H9 (cell line): Measurements from ENCODE around the gene VPS13C. TPM values are rescaled to one million over a fixed set of nuclear protein-coding genes. Genes with fewer than 3 reads are reported as not detected.

Experiments
- DNase-seq: peaks from one replicate; pipeline ENCODE4 v3.0.0-alpha.2; 2017
- H2AFZ ChIP-seq: one replicate; pipeline ENCODE4 v1.6.1; 2013; ENCODE audit warnings: mild to moderate bottlenecking, low read length, control low read depth, moderate library complexity
- H2AK5ac ChIP-seq: 2 replicates; pipeline ENCODE4 v1.6.1; 2013; ENCODE audit warnings: low read length, control low read depth, mixed read lengths; ENCODE audit not compliant: insufficient read length
- H2BK120ac ChIP-seq: one replicate; pipeline ENCODE4 v1.6.1; 2013; ENCODE audit warnings: low read depth, mild to moderate bottlenecking, low read length, control low read depth, inconsistent platforms; ENCODE audit not compliant: poor library complexity, severe bottlenecking
- H2BK12ac ChIP-seq: 2 replicates; pipeline ENCODE4 v1.6.1; 2013; ENCODE audit warnings: low read length, control low read depth, mixed read lengths, low read depth; ENCODE audit not compliant: insufficient read length
- H2BK15ac ChIP-seq: 2 replicates; pipeline ENCODE4 v1.6.1; 2013; ENCODE audit warnings: low read depth, low read length, control low read depth
- H2BK20ac ChIP-seq: one replicate; pipeline ENCODE4 v1.6.1; 2013; ENCODE audit warnings: low read depth, mild to moderate bottlenecking, low read length, control low read depth, inconsistent platforms; ENCODE audit not compliant: poor library complexity, severe bottlenecking
- H2BK5ac ChIP-seq: 2 replicates; pipeline ENCODE4 v1.6.1; 2013; ENCODE audit warnings: low read length, control low read depth, mixed read lengths; ENCODE audit not compliant: insufficient read length
- H3K14ac ChIP-seq: 2 replicates; pipeline ENCODE4 v1.6.1; 2013; ENCODE audit warnings: low read length, control low read depth; ENCODE audit not compliant: insufficient read depth
- H3K18ac ChIP-seq: 2 replicates; pipeline ENCODE4 v1.6.1; 2013; ENCODE audit warnings: low read depth, mild to moderate bottlenecking, mixed read lengths, low read length, control low read depth; ENCODE audit not compliant: insufficient read length
- H3K23ac ChIP-seq: 2 replicates; pipeline ENCODE4 v1.6.1; 2013; ENCODE audit warnings: low read length, control low read depth, mixed read lengths, low read depth; ENCODE audit not compliant: insufficient read length
- H3K23me2 ChIP-seq: 2 replicates; pipeline ENCODE4 v1.6.1; 2013; ENCODE audit warnings: low read depth, mild to moderate bottlenecking, mixed read lengths, low read length, control low read depth; ENCODE audit not compliant: insufficient read length, poor library complexity, severe bottlenecking
- H3K27ac ChIP-seq: 2 replicates; pipeline ENCODE4 v1.5.1; 2013; ENCODE audit warnings: low read length, control low read depth, mixed read lengths, low read depth; ENCODE audit not compliant: insufficient read length
- H3K27me3 ChIP-seq: 2 replicates; pipeline ENCODE4 v1.6.1; 2013; ENCODE audit warnings: low read length, control low read depth, inconsistent platforms; ENCODE audit not compliant: insufficient read depth
- H3K4ac ChIP-seq: 2 replicates; pipeline ENCODE4 v1.6.1; 2013; ENCODE audit warnings: low read depth, mild to moderate bottlenecking, control low read depth, inconsistent platforms, low read length, moderate library complexity
- H3K4me1 ChIP-seq: 2 replicates; pipeline ENCODE4 v1.6.1; 2013; ENCODE audit warnings: low read length, control low read depth, inconsistent platforms; ENCODE audit not compliant: insufficient read depth
- H3K4me2 ChIP-seq: 2 replicates; pipeline ENCODE4 v1.6.1; 2013; ENCODE audit warnings: low read length, control low read depth, mixed read lengths; ENCODE audit not compliant: insufficient read length, insufficient read depth
- H3K56ac ChIP-seq: 2 replicates; pipeline ENCODE4 v1.6.1; 2013; ENCODE audit warnings: low read depth, mild to moderate bottlenecking, mixed read lengths, low read length, control low read depth; ENCODE audit not compliant: insufficient read length
- H3K79me1 ChIP-seq: 2 replicates; pipeline ENCODE4 v1.6.1; 2013; ENCODE audit warnings: low read depth, mild to moderate bottlenecking, moderate library complexity, low read length, control low read depth, inconsistent platforms; ENCODE audit not compliant: insufficient read depth, poor library complexity, severe bottlenecking
- H3K79me2 ChIP-seq: 2 replicates; pipeline ENCODE4 v1.6.1; 2013; ENCODE audit warnings: low read length, control low read depth, inconsistent platforms; ENCODE audit not compliant: insufficient read depth
- H3K9ac ChIP-seq: 2 replicates; pipeline ENCODE4 v1.6.1; 2013; ENCODE audit warnings: low read length, control low read depth, mixed read lengths; ENCODE audit not compliant: insufficient read length; ENCODE audit errors: extremely low read depth
- H3K9me3 ChIP-seq: one replicate; pipeline ENCODE4 v1.6.1; 2013; ENCODE audit warnings: low read depth, low read length, inconsistent platforms; ENCODE audit not compliant: control insufficient read depth
- H3T11ph ChIP-seq: one replicate; pipeline ENCODE4 v1.6.1; 2013; ENCODE audit warnings: mild to moderate bottlenecking, low read length, control low read depth, inconsistent platforms
- H4K20me1 ChIP-seq: one replicate; pipeline ENCODE4 v1.6.1; 2013; ENCODE audit not compliant: control insufficient read depth, insufficient read length, insufficient read depth
- H4K5ac ChIP-seq: 2 replicates; pipeline ENCODE4 v1.6.1; 2013; ENCODE audit warnings: low read depth, mild to moderate bottlenecking, mixed read lengths, low read length, control low read depth; ENCODE audit not compliant: insufficient read length
- H4K8ac ChIP-seq: replicated peaks from 2 replicates; pipeline ENCODE4 v1.6.1; 2013; ENCODE audit warnings: low read length, control low read depth, mixed read lengths, low read depth; ENCODE audit not compliant: insufficient read length
- H4K91ac ChIP-seq: 2 replicates; pipeline ENCODE4 v1.6.1; 2013; ENCODE audit warnings: low read depth, mild to moderate bottlenecking, moderate library complexity, mixed read lengths, low read length, control low read depth; ENCODE audit not compliant: insufficient read length
- H3K27ac Mint-ChIP-seq, 3 experiments: 2 replicates in 2 of 3; 3 replicates in 1 of 3; pipeline ENCODE4 v1.8.0; 2020 to 2021; ENCODE audit warnings: mixed read lengths in 3 of 3, mild to moderate bottlenecking in 1 of 3, moderate library complexity in 1 of 3
- H3K27me3 Mint-ChIP-seq: 2 replicates; pipeline ENCODE4 v1.8.0; 2021; ENCODE audit warnings: low read depth, mild to moderate bottlenecking, moderate library complexity, mixed read lengths
- H3K36me3 Mint-ChIP-seq, 3 experiments: 2 replicates in 2 of 3; 3 replicates in 1 of 3; pipeline ENCODE4 v1.8.0; 2020 to 2021; ENCODE audit warnings: low read depth in 3 of 3, mixed read lengths in 3 of 3; ENCODE audit not compliant: insufficient read depth in 1 of 3
- H3K4me1 Mint-ChIP-seq, 2 experiments: 2 replicates each; pipeline ENCODE4 v1.8.0; 2020; ENCODE audit warnings: mixed read lengths in 2 of 2
- H3K4me3 Mint-ChIP-seq, 2 experiments: 2 replicates in 1 of 2; 3 replicates in 1 of 2; pipeline ENCODE4 v1.8.0; 2020 to 2021; ENCODE audit warnings: mild to moderate bottlenecking in 2 of 2, mixed read lengths in 2 of 2, moderate library complexity in 1 of 2
- H3K9me3 Mint-ChIP-seq, 2 experiments: 2 replicates in 1 of 2; 3 replicates in 1 of 2; pipeline ENCODE4 v1.8.0; 2020; ENCODE audit warnings: mild to moderate bottlenecking in 2 of 2, mixed read lengths in 2 of 2, moderate library complexity in 1 of 2
- CTCF ChIP-seq: fragments of 200-600 bp; sonication (generic); conservative IDR thresholded peaks from 3 replicates; pipeline ENCODE4 v1.8.0; 2021; ENCODE audit warnings: antibody characterized with exemption, mild to moderate bottlenecking
- WGBS: extraction: QIAGEN DNeasy Blood & Tissue Kit; methylation state at CpG from one replicate; pipeline ENCODE4 v1.1.7; 2013; ENCODE audit warnings: missing lambda C conversion rate, low lambda C conversion rate, mixed read lengths; ENCODE audit not compliant: insufficient read length; ENCODE audit errors: extremely low coverage; 5-methylcytosine and 5-hydroxymethylcytosine counted together
- total RNA-seq: library from RNA; stranded (reverse); gene quantifications from 2 replicates; pipeline ENCODE4 v1.2.1, GENCODE V29; 2021

Gene VPS13C
- total RNA-seq, 1 experiment from 2014 or later, result 14.2 TPM

- no peak overlapping the region for H3K4me2 ChIP-seq
- H3K27me3 ChIP-seq, result no peaks in the 10 kb centered on the region
- no CpG with 5 or more reads among the region's 2 CpGs for WGBS
- H2BK120ac ChIP-seq, result no peak overlapping the region
- Mint-ChIP-seq H3K4me3 (no peak overlapping the region), H3K36me3 (no peaks in the 10 kb centered on the region), H3K9me3 (no peaks in the 10 kb centered on the region), H3K27ac (no peak overlapping the region), H3K4me1 (no peaks in the 10 kb centered on the region), H3K27me3 (no peaks in the 10 kb centered on the region; the same call in 1 of the 2 replicates)
- H2AFZ ChIP-seq, result no peak overlapping the region
- no peak overlapping the region for H3T11ph ChIP-seq
- H4K20me1 ChIP-seq, result no peaks in the 10 kb centered on the region
- H4K8ac ChIP-seq, result no peak overlapping the region
- no peak overlapping the region for H2BK12ac ChIP-seq
- H3K4me1 ChIP-seq, result 0 out of 2 replicates have a peak, but pooled peaks cover 2% of the 10 kb centered on the region
- no peak for DNase-seq
- no peak overlapping the region for H3K9ac ChIP-seq
- H3K23me2 ChIP-seq, result no peaks in the 10 kb centered on the region
- no peak overlapping the region for H3K18ac ChIP-seq
- H4K5ac ChIP-seq, result no peak overlapping the region
- no peak overlapping the region for H2BK15ac ChIP-seq
- H3K14ac ChIP-seq, result no peak overlapping the region
- no peak overlapping the region for H2BK5ac ChIP-seq
- H3K4ac ChIP-seq, result no peak overlapping the region
- H3K23ac ChIP-seq, result no peak overlapping the region
- no peak for TF ChIP-seq CTCF
- no peak overlapping the region for H3K27ac ChIP-seq
- no peaks in the 10 kb centered on the region for H3K9me3 ChIP-seq
- no peak overlapping the region for H2BK20ac ChIP-seq
- no peaks in the 10 kb centered on the region for H3K79me2 ChIP-seq
- H3K79me1 ChIP-seq, result no peaks in the 10 kb centered on the region
- no peak overlapping the region for H4K91ac ChIP-seq
- no peak overlapping the region for H2AK5ac ChIP-seq
- no peak overlapping the region for H3K56ac ChIP-seq
Measured at GRCh38 chr15:62107571-62108121, 47.4 kb upstream of the VPS13C start.
